ENCODE data around the gene ARID5B. TPM values are rescaled to one million over a fixed set of nuclear protein-coding genes. Genes with fewer than 3 reads are reported as not detected.

The ARID5B gene
- total RNA-seq, 1 experiment from 2014 or later = 0.04 TPM

DNA sequence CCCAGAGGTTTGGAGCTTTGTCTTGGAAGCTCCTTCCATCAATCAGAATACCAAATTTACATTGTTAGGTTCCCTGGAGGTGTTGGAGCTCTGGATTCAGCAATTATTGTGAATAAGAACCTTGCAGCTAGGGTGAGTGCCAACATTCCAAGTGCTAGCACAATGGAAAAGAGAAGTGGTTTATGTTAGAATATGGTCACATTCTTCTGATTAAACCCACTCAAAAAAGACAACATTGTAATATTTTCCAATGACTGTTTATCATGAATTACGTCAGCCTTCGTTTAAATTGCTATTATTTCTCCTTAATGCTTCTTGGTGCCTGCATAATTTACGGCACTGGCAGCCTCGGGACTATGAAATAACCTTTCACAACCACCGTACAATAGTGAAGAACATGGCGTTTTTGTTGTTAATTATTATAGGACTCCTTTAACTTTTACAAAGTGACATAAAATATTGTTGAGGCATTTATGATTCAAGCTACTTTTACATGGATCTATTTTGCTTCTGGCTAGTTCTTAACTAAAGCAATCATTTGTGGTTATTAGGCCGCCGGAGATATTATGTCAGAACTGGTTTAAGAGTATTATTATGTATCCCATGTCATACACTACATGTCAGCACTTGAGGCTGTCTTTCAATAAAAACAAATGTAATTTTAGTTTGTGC, 117.7 kb downstream of the ARID5B start:
- H3K9ac ChIP-seq (ENCODE audit: extremely low read depth, insufficient read length, low read length) = no peak overlapping the region
- H3K27ac Mint-ChIP-seq = no peak overlapping the region

More for the DNA sequence above, 117.7 kb downstream of the ARID5B start:
- Histone ChIP-seq H3K79me1 (ENCODE audit: insufficient read depth, low read depth, low read length, poor library complexity, severe bottlenecking) (no peaks in the 10 kb centered on the region), H3K9me3 (ENCODE audit: control insufficient read depth, low read depth, low read length) (no peaks in the 10 kb centered on the region), H4K8ac (replicated peaks; ENCODE audit: insufficient read length, low read depth, low read length) (no peak overlapping the region), H4K20me1 (ENCODE audit: control insufficient read depth, insufficient read depth, insufficient read length) (no peaks in the 10 kb centered on the region), H3K56ac (ENCODE audit: insufficient read length, low read depth, low read length) (no peak overlapping the region), H3K4me1 (ENCODE audit: insufficient read depth, low read length) (peaks cover 12% of the 10 kb centered on the region; the same call in 1 of the 2 replicates), H2AFZ (ENCODE audit: low read length) (no peak overlapping the region), H2BK12ac (ENCODE audit: insufficient read length, low read depth, low read length) (no peak overlapping the region), H3T11ph (ENCODE audit: low read length) (no peak overlapping the region), H3K27ac (ENCODE audit: insufficient read length, low read depth, low read length) (no peak overlapping the region), H2BK120ac (ENCODE audit: low read depth, low read length, poor library complexity, severe bottlenecking) (no peak overlapping the region), H3K23ac (ENCODE audit: insufficient read length, low read depth, low read length) (no peak overlapping the region), H3K27me3 (ENCODE audit: insufficient read depth, low read length) (no peaks in the 10 kb centered on the region), H2BK15ac (ENCODE audit: low read depth, low read length) (no peak overlapping the region), H3K23me2 (ENCODE audit: insufficient read length, low read depth, low read length, poor library complexity, severe bottlenecking) (no peaks in the 10 kb centered on the region), H3K18ac (ENCODE audit: insufficient read length, low read depth, low read length) (no peak overlapping the region), H4K5ac (ENCODE audit: insufficient read length, low read depth, low read length) (no peak overlapping the region), H3K4me2 (ENCODE audit: insufficient read depth, insufficient read length, low read length) (no peak overlapping the region), H2BK5ac (ENCODE audit: insufficient read length, low read length) (no peak overlapping the region), H3K4ac (ENCODE audit: low read depth, low read length) (no peak overlapping the region), H4K91ac (ENCODE audit: insufficient read length, low read depth, low read length) (no peak overlapping the region), H3K79me2 (ENCODE audit: insufficient read depth, low read length) (no peaks in the 10 kb centered on the region), H3K14ac (ENCODE audit: insufficient read depth, low read length) (no peak overlapping the region), H2AK5ac (ENCODE audit: insufficient read length, low read length) (no peak overlapping the region), H2BK20ac (ENCODE audit: low read depth, low read length, poor library complexity, severe bottlenecking) (peak overlapping the region; percentile 60)
- no peaks in the 10 kb centered on the region for H3K9me3 Mint-ChIP-seq
- DNase-seq = no peak
- no peak for TF ChIP-seq CTCF (conservative IDR thresholded peaks at IDR 0.05)
- peaks cover 24 to 25% of the 10 kb centered on the region in 2 experiments for H3K4me1 Mint-ChIP-seq
- H3K4me3 Mint-ChIP-seq = no peak overlapping the region
- no CpG with 5 or more reads among the region's 8 CpGs for WGBS (ENCODE audit: extremely low coverage, insufficient read length, low lambda C conversion rate)
- no peaks in the 10 kb centered on the region for H3K36me3 Mint-ChIP-seq (ENCODE audit: insufficient read depth in 1 of 3, low read depth in 3 of 3)
- H3K27me3 Mint-ChIP-seq (ENCODE audit: low read depth) = no peaks in the 10 kb centered on the region
